GM18951 (cell line): ENCODE results near the gene ADAMTS13.

ENCODE experiments used
- POLR2A ChIP-seq: IDR thresholded peaks from 4 replicates; pipeline ENCODE4 v1.6.1; 2011; ENCODE audit warnings: mild to moderate bottlenecking; ENCODE audit not compliant: insufficient read length, insufficient read depth; ENCODE audit errors: extremely low read depth
- in situ Hi-C: fragments of 300-500 bp; cut with MboI; formaldehyde crosslinking; loops from one replicate; pipeline ENCODE4 v1.12.0; 2022; ENCODE audit warnings: low sequenced_read_pairs, mixed read lengths, inconsistent platforms; ENCODE audit not compliant: unreplicated experiment

ADAMTS13 gene

GRCh38 chr9:133470427-133470924 lies 48.3 kb downstream of the ADAMTS13 start:
- in situ Hi-C loops = no loop called here

GRCh38 chr9:133470988-133471387 lies 48.8 kb downstream of the ADAMTS13 start:
- in situ Hi-C loops = no loop called here
- TF ChIP-seq POLR2A = no peak

More at GRCh38 chr9:133470427-133470924, 48.3 kb downstream of the ADAMTS13 start:
- TF ChIP-seq POLR2A = peak; percentile 26

- no peak for TF ChIP-seq POLR2A
- in situ Hi-C loops = no loop called here
Measured at GRCh38 chr9:133471551-133472276, 49.5 kb downstream of the ADAMTS13 start.

GRCh38 chr9:133472277-133472645 lies 50.1 kb downstream of the ADAMTS13 start:
- TF ChIP-seq POLR2A = no peak
- in situ Hi-C loops = no loop called here

GRCh38 chr9:133472753-133473378 lies 50.7 kb downstream of the ADAMTS13 start:
- in situ Hi-C loops = no loop called here

GRCh38 chr9:133473743-133474142 lies 51.6 kb downstream of the ADAMTS13 start:
- no peak for TF ChIP-seq POLR2A
- in situ Hi-C loops = no loop called here

More at GRCh38 chr9:133472753-133473378, 50.7 kb downstream of the ADAMTS13 start:
- no peak for TF ChIP-seq POLR2A

GRCh38 chr9:133474215-133474614 lies 52.0 kb downstream of the ADAMTS13 start:
- no peak for TF ChIP-seq POLR2A
- in situ Hi-C loops = no loop called here

GRCh38 chr9:133474853-133475252 lies 52.7 kb downstream of the ADAMTS13 start:
- no peak for TF ChIP-seq POLR2A
- in situ Hi-C loops = no loop called here

- in situ Hi-C loops = no loop called here
- no peak for TF ChIP-seq POLR2A
Measured at GRCh38 chr9:133475292-133476012, 53.3 kb downstream of the ADAMTS13 start.

GRCh38 chr9:133476036-133476931 lies 54.1 kb downstream of the ADAMTS13 start:
- in situ Hi-C loops = no loop called here
- TF ChIP-seq POLR2A = no peak

- TF ChIP-seq POLR2A = no peak
- in situ Hi-C loops = no loop called here
Measured at GRCh38 chr9:133476941-133477340, 54.8 kb downstream of the ADAMTS13 start.

- no peak for TF ChIP-seq POLR2A
- in situ Hi-C loops = no loop called here
Measured at GRCh38 chr9:133477461-133477860, 55.3 kb downstream of the ADAMTS13 start.
